GM19468 (cell line): Measurements from ENCODE around the gene DAB1.

ENCODE experiments used
- ATAC-seq: cut with Tn5 transposase; IDR thresholded peaks from one replicate; pipeline ENCODE4 v1.9.1; 2021; ENCODE audit warnings: mild to moderate bottlenecking, moderate library complexity, moderate number of reproducible peaks; ENCODE audit not compliant: unreplicated experiment; ENCODE audit errors: extremely low read depth

The DAB1 gene

GRCh38 chr1:57420981-57421785, 2.7 kb downstream of the DAB1 start:
- no peak for ATAC-seq

- no peak for ATAC-seq
Observed at GRCh38 chr1:57418971-57419370, 4.9 kb downstream of the DAB1 start.

GRCh38 chr1:57411262-57411661, 12.6 kb downstream of the DAB1 start:
- no peak for ATAC-seq

- ATAC-seq: no peak
Observed at GRCh38 chr1:57410508-57410907, 13.4 kb downstream of the DAB1 start.

- ATAC-seq: no peak
Observed at GRCh38 chr1:57407928-57408327, 15.9 kb downstream of the DAB1 start.

GRCh38 chr1:57406428-57406970, 17.4 kb downstream of the DAB1 start:
- ATAC-seq: no peak

GRCh38 chr1:57404884-57405283, 19.0 kb downstream of the DAB1 start:
- no peak for ATAC-seq

GRCh38 chr1:57403201-57403600, 20.7 kb downstream of the DAB1 start:
- ATAC-seq: no peak

GRCh38 chr1:57401671-57402070, 22.2 kb downstream of the DAB1 start:
- no peak for ATAC-seq

- ATAC-seq: no peak
Observed at GRCh38 chr1:57400048-57400447, 23.8 kb downstream of the DAB1 start.

- no peak for ATAC-seq
Observed at GRCh38 chr1:57393058-57393584, 30.7 kb downstream of the DAB1 start.

- ATAC-seq: no peak
Observed at GRCh38 chr1:57385336-57385735, 38.5 kb downstream of the DAB1 start.

- ATAC-seq: no peak
Observed at GRCh38 chr1:57384901-57385300, 39.0 kb downstream of the DAB1 start.

GRCh38 chr1:57384284-57384683, 39.6 kb downstream of the DAB1 start:
- ATAC-seq: no peak

GRCh38 chr1:57381871-57382270, 42.0 kb downstream of the DAB1 start:
- no peak for ATAC-seq

GRCh38 chr1:57381426-57381825, 42.4 kb downstream of the DAB1 start:
- ATAC-seq: no peak

GRCh38 chr1:57380923-57381322, 42.9 kb downstream of the DAB1 start:
- no peak for ATAC-seq

- ATAC-seq: no peak
Observed at GRCh38 chr1:57378534-57378933, 45.3 kb downstream of the DAB1 start.

- ATAC-seq: no peak
Observed at GRCh38 chr1:57377339-57378139, 46.3 kb downstream of the DAB1 start.

- ATAC-seq: no peak
Observed at GRCh38 chr1:57376041-57376440, 47.8 kb downstream of the DAB1 start.

- ATAC-seq: no peak
Observed at GRCh38 chr1:57369889-57370288, 54.0 kb downstream of the DAB1 start.
